GM18505 (cell line): ENCODE data around the gene ZNF598.

Source experiments
- ATAC-seq: cut with Tn5 transposase; IDR thresholded peaks from one replicate; pipeline ENCODE4 v1.9.1; 2021; ENCODE audit not compliant: unreplicated experiment
- POLR2A ChIP-seq: IDR thresholded peaks from 4 replicates; pipeline ENCODE4 v1.6.1; 2011; ENCODE audit warnings: borderline replicate concordance; ENCODE audit not compliant: insufficient read depth, insufficient read length; ENCODE audit errors: extremely low read depth

ZNF598 gene

GRCh38 chr16:2008631-2009163 is 924 bp downstream of the ZNF598 start:
- no peak for TF ChIP-seq POLR2A
- ATAC-seq = peak; percentile 6

GRCh38 chr16:2008009-2008526 is 1.6 kb downstream of the ZNF598 start:
- no peak for ATAC-seq
- TF ChIP-seq POLR2A = no peak

- no peak for ATAC-seq
- TF ChIP-seq POLR2A = no peak
Measured at GRCh38 chr16:2007081-2007836, 2.4 kb downstream of the ZNF598 start.

GRCh38 chr16:2006317-2006716 is 3.3 kb downstream of the ZNF598 start:
- no peak for TF ChIP-seq POLR2A

GRCh38 chr16:2005646-2006045 is 4.0 kb downstream of the ZNF598 start:
- ATAC-seq = no peak
- TF ChIP-seq POLR2A = no peak

More at GRCh38 chr16:2006317-2006716, 3.3 kb downstream of the ZNF598 start:
- ATAC-seq = no peak

GRCh38 chr16:2004795-2005517 is 4.7 kb downstream of the ZNF598 start:
- TF ChIP-seq POLR2A = no peak
- no peak for ATAC-seq

- TF ChIP-seq POLR2A = peak; percentile 30
- peak; percentile 45 for ATAC-seq
Measured at GRCh38 chr16:2003827-2004641, 5.6 kb downstream of the ZNF598 start.

GRCh38 chr16:2003231-2003826 is 6.3 kb downstream of the ZNF598 start:
- TF ChIP-seq POLR2A = no peak
- no peak for ATAC-seq

- no peak for TF ChIP-seq POLR2A
- no peak for ATAC-seq
Measured at GRCh38 chr16:2002406-2003230, 7.0 kb downstream of the ZNF598 start.

- no peak for ATAC-seq
- TF ChIP-seq POLR2A = no peak
Measured at GRCh38 chr16:2001456-2002355, 7.9 kb downstream of the ZNF598 start.

- no peak for TF ChIP-seq POLR2A
- no peak for ATAC-seq
Measured at GRCh38 chr16:2001035-2001434, 8.6 kb downstream of the ZNF598 start.
